GM18867 (cell line): ENCODE data around the gene SLC4A11.
"Not testable (repeated sequence)": the region's sequence is repeated elsewhere in the genome, so short reads cannot be mapped to it uniquely, and the experiment has no call there.

Source experiments
- ATAC-seq: cut with Tn5 transposase; IDR thresholded peaks from one replicate; pipeline ENCODE4 v1.9.1; 2021; ENCODE audit warnings: mild to moderate bottlenecking, moderate library complexity; ENCODE audit not compliant: unreplicated experiment

SLC4A11 gene

GRCh38 chr20:3229158-3229557 lies 9.8 kb downstream of the SLC4A11 start:
- no peak for ATAC-seq

GRCh38 chr20:3228750-3229032 lies 10.3 kb downstream of the SLC4A11 start:
- ATAC-seq = no peak

- no peak for ATAC-seq
Measured at GRCh38 chr20:3227936-3228749, 10.8 kb downstream of the SLC4A11 start.

- ATAC-seq = no peak
Measured at GRCh38 chr20:3227506-3227905, 11.5 kb downstream of the SLC4A11 start.

- no peak for ATAC-seq
Measured at GRCh38 chr20:3226864-3227263, 12.1 kb downstream of the SLC4A11 start.

- no peak for ATAC-seq
Measured at GRCh38 chr20:3226093-3226492, 12.9 kb downstream of the SLC4A11 start.

- no peak for ATAC-seq
Measured at GRCh38 chr20:3224681-3225421, 14.1 kb downstream of the SLC4A11 start.

- ATAC-seq = no peak
Measured at GRCh38 chr20:3223994-3224680, 14.9 kb downstream of the SLC4A11 start.

GRCh38 chr20:3223651-3223993 lies 15.4 kb downstream of the SLC4A11 start:
- ATAC-seq = no peak

GRCh38 chr20:3222635-3223600 lies 16.1 kb downstream of the SLC4A11 start:
- ATAC-seq = no peak

GRCh38 chr20:3221398-3222226 lies 17.4 kb downstream of the SLC4A11 start:
- ATAC-seq = no peak

GRCh38 chr20:3218307-3218988 lies 20.5 kb downstream of the SLC4A11 start:
- peak; percentile 67 for ATAC-seq

GRCh38 chr20:3215359-3215917 lies 23.6 kb downstream of the SLC4A11 start:
- not testable (repeated sequence) for ATAC-seq

GRCh38 chr20:3213226-3213625 lies 25.8 kb downstream of the SLC4A11 start:
- ATAC-seq = no peak

- no peak for ATAC-seq
Measured at GRCh38 chr20:3210346-3210745, 28.6 kb downstream of the SLC4A11 start.

- no peak for ATAC-seq
Measured at GRCh38 chr20:3209946-3210317, 29.1 kb downstream of the SLC4A11 start.

GRCh38 chr20:3209257-3209945 lies 29.6 kb downstream of the SLC4A11 start, which contains the start of gene ITPA:
Gene ITPA (plus strand): TSS chr20:3209498. CDS start chr20:3209552, 54 bp downstream.
- ATAC-seq = no peak

GRCh38 chr20:3208786-3209256 lies 30.2 kb downstream of the SLC4A11 start:
- no peak for ATAC-seq
